K562 (cell line): Measurements from ENCODE around the gene HDHD3. TPM values are rescaled to one million over a fixed set of nuclear protein-coding genes. Genes with fewer than 3 reads are reported as not detected.

Source experiments
- AFF4 ChIP-seq: sonication (generic); formaldehyde crosslinking; IDR thresholded peaks from 2 replicates; pipeline ENCODE4 v1.8.0; 2023; ENCODE audit warnings: mild to moderate bottlenecking, missing genetic modification reagents
- DNMT1 ChIP-seq: fragments of 450-650 bp; IDR thresholded peaks from 2 replicates; pipeline ENCODE4 v1.6.1; 2016; ENCODE audit warnings: antibody characterized with exemption, mild to moderate bottlenecking
- MYC ChIP-seq, 2 experiments: fragments of 250-450 bp in 1 of 2; sonication (Bioruptor Pico) in 1 of 2; IDR thresholded peaks; 2 replicates each; pipeline versions ENCODE4 v1.5.1 to v1.6.1; 2012 to 2021; ENCODE audit warnings: low read depth in 2 of 2, borderline replicate concordance in 1 of 2, improper control_type of control experiment in 1 of 2, low read length in 1 of 2, mild to moderate bottlenecking in 1 of 2, moderate library complexity in 1 of 2
- NCOA1 ChIP-seq: fragments of 450-650 bp; IDR thresholded peaks from 2 replicates; pipeline ENCODE4 v1.6.1; 2016; ENCODE audit warnings: low read depth
- PCBP2 ChIP-seq: fragments of 200-400 bp; formaldehyde crosslinking; IDR thresholded peaks from 2 replicates; pipeline ENCODE4 v1.6.1; 2018; ENCODE audit warnings: low read length, low read depth, mild to moderate bottlenecking, moderate library complexity; ENCODE audit not compliant: poor library complexity, severe bottlenecking
- POLR2AphosphoS5 ChIP-seq: IDR thresholded peaks from 2 replicates; pipeline ENCODE4 v1.6.1; 2011; ENCODE audit warnings: mild to moderate bottlenecking, low read depth, low read length, moderate library complexity; ENCODE audit not compliant: control insufficient read depth, insufficient read depth
- RAD21 ChIP-seq, 2 experiments: fragments of 250-450 bp in 1 of 2; fragments of 450-650 bp in 1 of 2; sonication (Bioruptor Pico) in 1 of 2; formaldehyde crosslinking in 1 of 2; IDR thresholded peaks in 1 of 2; conservative IDR thresholded peaks in 1 of 2; 2 replicates each; pipeline versions ENCODE4 v1.4.0 to v1.8.0; 2020 to 2022; ENCODE audit warnings: mild to moderate bottlenecking in 2 of 2, moderate library complexity in 1 of 2
- RBM15 ChIP-seq: fragments of 200-400 bp; formaldehyde crosslinking; IDR thresholded peaks from 2 replicates; pipeline ENCODE4 v1.6.1; 2018; ENCODE audit warnings: mild to moderate bottlenecking, low read length, moderate library complexity; ENCODE audit not compliant: insufficient read depth
- ZBTB40 ChIP-seq, 2 experiments: fragments of 450-650 bp in 1 of 2; sonication (generic) in 1 of 2; formaldehyde crosslinking in 1 of 2; IDR thresholded peaks; 2 replicates each; pipeline versions ENCODE4 v1.7.1 to v1.9.0; 2016 to 2022; ENCODE audit warnings: inconsistent platforms in 1 of 2, mild to moderate bottlenecking in 1 of 2, missing genetic modification reagents in 1 of 2
- ZNF717 ChIP-seq: fragments of 250-450 bp; sonication (Bioruptor Pico); IDR thresholded peaks from 2 replicates; pipeline ENCODE4 v1.5.0; 2021
- polyA plus RNA-seq, 8 experiments: library from polyadenylated mRNA; depleted of rRNA in 4 of 8; stranded (reverse) in 5 of 8; unstranded in 3 of 8; fragments of >200 nt; fragmentation: Nextera tagmentation in 2 of 8; fragmentation: Illumina TruSeq in 1 of 8; extraction: Ambion mirVana in 2 of 8; extraction: Trizol in 1 of 8; gene quantifications; 2 replicates each; pipeline versions ENCODE4 v1.2.1 to v1.2.3, GENCODE V29; 2011 to 2014; ENCODE audit warnings: inconsistent platforms in 1 of 8, missing spikeins in 1 of 8
- total RNA-seq, 7 experiments: library from RNA; depleted of rRNA in 6 of 7; stranded (reverse); fragments of >200 nt in 6 of 7; fragmentation: Illumina TruSeq in 2 of 7; extraction: Trizol in 2 of 7; gene quantifications; 2 replicates each; pipeline versions ENCODE4 v1.2.1 to v1.2.3, GENCODE V29; 2011 to 2021; ENCODE audit warnings: low replicate concordance in 1 of 7

HDHD3 gene
- total and polyA plus RNA-seq, 9 of the 15 experiments (the other 6 are each of a cell fraction or from before 2014, with no cell fraction given), result 1.1 to 19.1 (median 10.9) TPM

- TF ChIP-seq AFF4 (CRISPR knock-in tag), result peak; percentile 68; the same call in 1 of the 2 replicates
- peak; percentile 64; the same call in 1 of the 2 replicates for TF ChIP-seq ZBTB40 (IDR thresholded peaks at IDR 0.05)
- no peak for TF ChIP-seq ZBTB40 (CRISPR knock-in tag; IDR thresholded peaks at IDR 0.05)
- TF ChIP-seq RBM15, result no peak
- no peak for TF ChIP-seq ZNF717 (CRISPR knock-in tag)
- no peak for TF ChIP-seq DNMT1
- TF ChIP-seq MYC (IDR thresholded peaks at IDR 0.05; ENCODE audit: low read depth, low read length), result peak; percentile 34; the same call in 1 of the 2 replicates
- no peak for TF ChIP-seq MYC (CRISPR knock-in tag; IDR thresholded peaks at IDR 0.05; ENCODE audit: borderline replicate concordance, low read depth)
- no peak for TF ChIP-seq NCOA1
- no peak for TF ChIP-seq PCBP2
- peak; percentile 78 to 81 for TF ChIP-seq RAD21 (CRISPR knock-in tag; conservative IDR thresholded peaks at IDR 0.05 in 1 of 2, IDR thresholded peaks at IDR 0.05 in 1 of 2)
- TF ChIP-seq POLR2AphosphoS5, result peak; percentile 59
Measured at GRCh38 chr9:113401027-113401792, 24.4 kb upstream of the HDHD3 start, which contains the start of gene ALAD (continued).
